Hematopoietic multipotent progenitor cell (in vitro differentiated cells): Measurements from ENCODE around the gene TSPAN16. TPM values are rescaled to one million over a fixed set of nuclear protein-coding genes. Genes with fewer than 3 reads are reported as not detected.

Experiments used
- DNase-seq, 3 donors: peaks; one replicate each; pipeline ENCODE4 v3.0.0-alpha.2; 2011 to 2015; ENCODE audit warnings: low read depth in 2 of 3, low spot score in 2 of 3
- total RNA-seq: library from RNA; depleted of rRNA; stranded (reverse); fragments of >200 nt; gene quantifications from one replicate; pipeline ENCODE4 v1.2.3, GENCODE V29; 2012

TSPAN16 gene
- total RNA-seq, 1 donor, result under 0.01 TPM

DNA sequence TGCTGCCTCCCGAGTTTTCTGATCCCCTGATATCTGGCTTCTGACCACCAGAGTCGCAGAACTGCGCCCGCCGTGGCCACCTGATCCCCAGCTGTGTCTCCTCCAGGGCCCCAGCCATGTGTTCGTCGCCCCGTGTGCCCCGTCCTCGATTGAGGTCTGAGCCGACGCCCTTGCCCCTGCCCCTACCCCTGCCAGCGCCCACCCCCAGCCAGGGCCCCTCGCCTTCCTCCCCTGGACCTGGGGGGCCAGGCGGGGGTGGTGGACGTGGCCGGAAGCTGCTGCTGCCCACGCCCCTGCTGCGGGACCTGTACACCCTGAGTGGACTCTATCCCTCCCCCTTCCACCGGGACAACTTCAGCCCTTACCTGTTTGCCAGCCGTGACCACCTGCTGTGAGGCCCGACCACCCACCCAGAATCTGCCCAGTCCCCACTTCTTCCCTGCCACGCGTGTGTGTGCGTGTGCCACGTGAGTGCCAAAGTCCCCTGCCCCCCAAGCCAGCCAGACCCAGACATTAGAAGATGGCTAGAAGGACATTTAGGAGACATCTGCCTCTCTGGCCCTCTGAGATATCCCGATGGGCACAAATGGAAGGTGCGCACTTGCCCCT lies 68.4 kb downstream of the TSPAN16 start:
- no peak for DNase-seq

DNA sequence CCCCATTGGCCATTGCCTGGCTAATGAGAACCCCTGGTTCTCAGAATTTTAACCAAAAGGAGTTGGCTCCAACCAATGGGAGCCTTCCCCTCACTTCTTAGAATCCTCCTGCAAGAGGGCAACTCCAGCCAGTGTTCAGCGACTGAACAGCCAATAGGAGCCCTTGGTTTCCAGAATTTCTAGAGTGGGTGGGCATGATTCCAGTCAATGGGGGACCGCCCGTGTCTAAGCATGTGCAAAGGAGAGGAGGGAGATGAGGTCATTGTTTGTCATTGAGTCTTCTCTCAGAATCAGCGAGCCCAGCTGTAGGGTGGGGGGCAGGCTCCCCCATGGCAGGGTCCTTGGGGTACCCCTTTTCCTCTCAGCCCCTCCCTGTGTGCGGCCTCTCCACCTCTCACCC lies 69.0 kb downstream of the TSPAN16 start:
- no peak for DNase-seq

Other genes with a start within 250 kb of the TSPAN16 start
- 157 TPM for gene LDLR, start 206.7 kb upstream of the TSPAN16 start, total RNA-seq
- gene SPC24, start 140.4 kb upstream of the TSPAN16 start, total RNA-seq, result 6.7 TPM
- gene KANK2, start 98.6 kb upstream of the TSPAN16 start, total RNA-seq, result 74.1 TPM
- not detected for gene ANGPTL8, start 56.5 kb upstream of the TSPAN16 start, total RNA-seq
- 3.5 TPM for gene DOCK6, start 33.6 kb upstream of the TSPAN16 start, total RNA-seq
- gene RAB3D, start 43.5 kb downstream of the TSPAN16 start, total RNA-seq, result 114 TPM
- 187 TPM for gene TMEM205, start 50.1 kb downstream of the TSPAN16 start, total RNA-seq
- 14.8 TPM for gene CCDC159, start 50.4 kb downstream of the TSPAN16 start, total RNA-seq
- 8.1 TPM for gene PLPPR2, start 59.3 kb downstream of the TSPAN16 start, total RNA-seq
- gene SWSAP1, start 78.5 kb downstream of the TSPAN16 start, total RNA-seq, result 4.6 TPM
- 21.8 TPM for gene EPOR, start 88.2 kb downstream of the TSPAN16 start, total RNA-seq
- not detected for gene RGL3, start 123.2 kb downstream of the TSPAN16 start, total RNA-seq
- gene ODAD3, start 139.0 kb downstream of the TSPAN16 start, total RNA-seq, result under 0.01 TPM
- 221 TPM for gene PRKCSH, start 139.5 kb downstream of the TSPAN16 start, total RNA-seq
- 0.27 TPM for gene ELAVL3, start 184.9 kb downstream of the TSPAN16 start, total RNA-seq
- 12.4 TPM for gene ZNF653, start 209.7 kb downstream of the TSPAN16 start, total RNA-seq
- 99.4 TPM for gene ECSIT, start 233.0 kb downstream of the TSPAN16 start, total RNA-seq
- under 0.01 TPM for gene CNN1, start 242.7 kb downstream of the TSPAN16 start, total RNA-seq